ENCODE data around the gene DGKI.

DGKI gene

DNA sequence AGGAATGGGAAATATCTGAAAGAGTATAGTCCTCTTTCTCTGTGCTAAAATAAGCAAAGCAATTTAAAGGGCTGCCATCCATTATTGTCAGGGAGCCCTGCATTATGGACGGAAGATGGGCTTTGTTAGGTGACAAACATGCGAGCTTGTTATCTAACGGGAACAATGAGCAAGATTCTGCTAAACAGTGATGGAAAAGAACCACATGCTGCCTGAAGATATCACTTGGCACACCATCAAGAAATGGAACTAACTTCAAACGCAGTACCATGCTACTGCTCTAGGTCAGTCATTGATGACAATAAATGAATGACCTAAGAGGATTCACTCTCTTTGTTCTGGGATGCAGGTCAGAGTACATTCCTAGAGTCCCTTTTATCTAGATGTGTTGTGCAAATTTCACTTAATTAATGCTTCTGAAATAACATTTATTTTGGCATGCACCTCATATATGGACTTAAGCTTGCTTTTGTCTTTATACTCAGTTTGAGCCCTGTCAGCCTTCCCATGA, 327.5 kb downstream of the DGKI start:
- no peak overlapping the region for H3K4me3 ChIP-seq (ENCODE audit: control insufficient read depth, low read depth, low read length)
- TF ChIP-seq, protein P1, sequence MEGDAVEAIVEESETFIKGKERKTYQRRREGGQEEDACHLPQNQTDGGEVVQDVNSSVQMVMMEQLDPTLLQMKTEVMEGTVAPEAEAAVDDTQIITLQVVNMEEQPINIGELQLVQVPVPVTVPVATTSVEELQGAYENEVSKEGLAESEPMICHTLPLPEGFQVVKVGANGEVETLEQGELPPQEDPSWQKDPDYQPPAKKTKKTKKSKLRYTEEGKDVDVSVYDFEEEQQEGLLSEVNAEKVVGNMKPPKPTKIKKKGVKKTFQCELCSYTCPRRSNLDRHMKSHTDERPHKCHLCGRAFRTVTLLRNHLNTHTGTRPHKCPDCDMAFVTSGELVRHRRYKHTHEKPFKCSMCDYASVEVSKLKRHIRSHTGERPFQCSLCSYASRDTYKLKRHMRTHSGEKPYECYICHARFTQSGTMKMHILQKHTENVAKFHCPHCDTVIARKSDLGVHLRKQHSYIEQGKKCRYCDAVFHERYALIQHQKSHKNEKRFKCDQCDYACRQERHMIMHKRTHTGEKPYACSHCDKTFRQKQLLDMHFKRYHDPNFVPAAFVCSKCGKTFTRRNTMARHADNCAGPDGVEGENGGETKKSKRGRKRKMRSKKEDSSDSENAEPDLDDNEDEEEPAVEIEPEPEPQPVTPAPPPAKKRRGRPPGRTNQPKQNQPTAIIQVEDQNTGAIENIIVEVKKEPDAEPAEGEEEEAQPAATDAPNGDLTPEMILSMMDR (IDR thresholded peaks at IDR 0.05; ENCODE audit: control insufficient read depth, insufficient read depth, low read depth, low read length, missing control alignments), result no peak
- DNase-seq (ENCODE audit: low read depth), result no peak

DNA sequence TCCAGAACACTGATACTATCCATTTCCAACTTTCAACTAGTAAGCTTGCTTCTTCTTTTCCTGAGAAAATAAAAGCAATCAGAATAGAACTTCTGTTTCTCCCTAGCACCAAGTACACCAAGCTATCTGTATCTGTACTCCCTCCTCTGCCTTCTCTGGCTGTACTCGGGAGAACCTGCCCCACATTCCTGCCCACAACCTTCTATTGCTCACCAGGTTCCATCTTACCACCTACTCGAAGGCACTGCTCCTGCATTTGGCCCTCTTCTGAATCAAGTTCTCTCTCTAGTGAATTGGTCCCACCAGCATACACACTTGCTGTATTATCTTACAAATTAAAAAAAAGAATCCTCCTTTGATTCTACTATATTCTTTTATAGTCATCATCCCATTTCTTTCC, 333.7 kb downstream of the DGKI start:
- DNase-seq (ENCODE audit: low read depth), result no peak
- no peak overlapping the region for H3K4me3 ChIP-seq (ENCODE audit: control insufficient read depth, low read depth, low read length)
- TF ChIP-seq, protein P1 (IDR thresholded peaks at IDR 0.05; ENCODE audit: control insufficient read depth, insufficient read depth, low read depth, low read length, missing control alignments), result no peak

DNA sequence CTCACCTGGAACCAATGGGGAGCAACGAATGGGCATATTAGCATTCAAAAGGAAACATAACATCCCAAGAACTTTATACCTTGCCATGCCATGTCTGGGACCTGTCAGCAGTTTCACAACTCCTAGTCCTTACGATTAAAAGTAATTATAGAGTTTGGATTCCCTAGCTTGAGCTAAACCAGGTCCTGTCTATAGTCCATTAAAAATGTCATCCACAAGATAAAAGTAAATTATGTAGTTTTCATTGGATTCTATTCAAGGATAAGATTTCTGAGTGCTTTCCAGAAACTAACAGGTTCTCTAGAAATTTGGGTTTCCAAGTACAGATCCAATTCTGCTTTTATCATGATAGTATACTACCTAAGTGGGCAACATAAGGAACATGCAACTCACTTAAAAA, 339.7 kb downstream of the DGKI start:
- DNase-seq (ENCODE audit: low read depth), result no peak
- TF ChIP-seq, protein P1 (IDR thresholded peaks at IDR 0.05; ENCODE audit: control insufficient read depth, insufficient read depth, low read depth, low read length, missing control alignments), result no peak
- H3K4me3 ChIP-seq (ENCODE audit: control insufficient read depth, low read depth, low read length), result no peak overlapping the region

DNA sequence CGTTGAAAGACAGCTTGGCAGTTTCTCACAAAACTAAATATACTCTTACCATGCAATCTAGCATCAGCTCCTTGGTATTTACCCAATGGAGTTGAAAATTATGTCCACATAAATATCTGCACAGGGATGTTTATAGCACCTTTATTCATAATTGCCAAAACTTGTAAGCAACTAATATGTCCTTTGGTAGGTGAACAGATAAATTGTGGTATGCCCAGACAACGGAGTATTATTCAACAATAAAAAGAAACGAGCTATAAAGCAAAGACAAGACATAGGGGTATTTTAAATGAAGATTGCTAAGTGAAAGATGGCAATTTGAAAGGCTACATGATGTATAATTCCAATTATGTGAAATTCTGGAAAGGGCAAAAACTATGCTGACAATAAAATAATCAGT, 340.7 kb downstream of the DGKI start:
- DNase-seq (ENCODE audit: low read depth), result no peak
- TF ChIP-seq, protein P1 (IDR thresholded peaks at IDR 0.05; ENCODE audit: control insufficient read depth, insufficient read depth, low read depth, low read length, missing control alignments), result no peak
- no peak overlapping the region for H3K4me3 ChIP-seq (ENCODE audit: control insufficient read depth, low read depth, low read length)

DNA sequence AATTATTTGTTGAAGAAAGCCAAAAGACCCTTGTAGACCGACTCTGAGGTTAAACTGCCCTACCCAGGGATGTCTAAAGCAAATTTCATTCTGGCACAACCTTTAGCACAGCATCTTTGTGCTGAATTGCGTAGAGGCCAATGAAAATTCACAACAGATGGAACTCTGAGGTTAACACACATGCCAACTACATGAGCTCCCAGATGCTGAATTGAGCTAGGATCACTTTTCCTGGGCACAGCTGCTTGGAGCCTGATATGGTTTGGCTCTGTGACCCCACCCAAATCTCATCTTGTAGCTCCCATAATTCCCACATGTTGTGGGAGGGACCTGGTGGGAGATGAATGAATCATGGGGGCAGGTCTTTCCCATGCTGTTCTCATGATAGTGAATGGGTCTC, 345.2 kb downstream of the DGKI start:
- no peak for DNase-seq (ENCODE audit: low read depth)
- H3K4me3 ChIP-seq (ENCODE audit: control insufficient read depth, low read depth, low read length), result no peak overlapping the region
- TF ChIP-seq, protein P1 (IDR thresholded peaks at IDR 0.05; ENCODE audit: control insufficient read depth, insufficient read depth, low read depth, low read length, missing control alignments), result no peak

DNA sequence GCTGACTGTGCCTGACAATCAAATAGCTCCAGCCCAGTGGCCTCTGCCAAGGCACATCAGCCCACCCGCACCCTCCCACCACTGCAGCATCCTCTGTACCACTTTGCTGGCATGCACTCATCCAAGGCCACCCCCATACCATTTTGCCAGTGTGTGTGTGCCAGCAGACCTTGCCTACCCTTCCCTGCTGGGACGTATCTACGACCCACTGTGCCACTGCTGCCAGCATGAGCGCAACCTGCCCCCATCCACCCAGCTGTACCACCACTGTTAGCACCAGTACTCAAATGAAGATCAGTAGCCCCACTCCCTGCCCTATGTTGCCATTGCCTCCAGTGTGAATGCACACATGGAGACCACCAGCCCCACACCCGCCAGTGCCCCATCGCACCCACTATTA, 353.9 kb downstream of the DGKI start:
- H3K4me3 ChIP-seq (ENCODE audit: control insufficient read depth, low read depth, low read length), result no peak overlapping the region
- DNase-seq (ENCODE audit: low read depth), result no peak
- TF ChIP-seq, protein P1 (IDR thresholded peaks at IDR 0.05; ENCODE audit: control insufficient read depth, insufficient read depth, low read depth, low read length, missing control alignments), result no peak

DNA sequence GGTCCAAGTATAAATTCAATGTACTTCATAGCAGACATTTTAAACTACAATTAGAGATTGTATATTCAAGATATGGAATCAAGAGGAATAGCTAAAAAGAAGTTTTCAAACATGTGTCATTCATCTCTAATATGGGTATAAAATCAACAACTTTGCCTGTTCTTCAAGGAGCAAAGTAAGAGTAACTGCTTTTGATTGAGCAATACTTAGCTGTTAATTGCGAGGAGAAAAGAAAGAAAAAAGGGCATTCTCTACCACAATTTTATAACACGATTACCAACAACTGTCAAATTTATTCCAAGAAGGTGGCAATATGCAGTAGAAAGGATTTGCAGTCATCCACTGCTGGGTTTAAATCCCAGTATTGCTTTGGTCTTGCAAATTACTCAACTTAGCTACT, 356.9 kb downstream of the DGKI start:
- no peak for DNase-seq (ENCODE audit: low read depth)
- no peak overlapping the region for H3K4me3 ChIP-seq (ENCODE audit: control insufficient read depth, low read depth, low read length)
- TF ChIP-seq, protein P1 (IDR thresholded peaks at IDR 0.05; ENCODE audit: control insufficient read depth, insufficient read depth, low read depth, low read length, missing control alignments), result no peak

All from AG09309 (cell line).